ENCODE measurements around the gene TLE6. TPM values are rescaled to one million over a fixed set of nuclear protein-coding genes. Genes with fewer than 3 reads are reported as not detected.
A peak's percentile ranks its signal among the peaks of the same experiment; 100 is the strongest.

TLE6 gene
- total and polyA plus RNA-seq, 2 donors from 2014 or later, result 3.7 to 5.2 TPM

DNA sequence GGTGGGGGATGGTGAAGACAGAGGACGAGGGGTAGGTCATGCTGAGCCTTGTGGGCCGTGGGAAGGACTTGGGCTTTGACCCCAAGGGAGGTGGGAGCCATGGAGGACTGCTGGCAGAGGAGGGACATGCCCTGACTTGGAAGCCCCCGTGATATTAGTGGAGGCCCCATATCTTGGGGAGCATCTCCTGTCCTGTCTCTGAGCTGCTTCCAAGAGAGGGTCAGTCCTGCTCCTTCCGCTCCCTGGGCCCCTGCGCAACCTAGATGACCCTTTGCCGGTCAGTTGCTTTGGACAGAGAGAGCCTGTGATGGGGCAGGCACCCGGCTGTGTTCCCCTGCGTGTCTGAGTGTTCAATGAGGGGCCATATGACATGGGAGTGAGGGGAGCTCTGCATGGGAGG is 5.2 kb downstream of the TLE6 start:
- H3K4me3 ChIP-seq (ENCODE audit: low read length in 3 of 3), result no peak overlapping the region
- FAIRE-seq (no peak), DNase-seq (peak in 2 of 5 donors; percentile 56 to 76)
- peak overlapping the region in 1 of 3 donors; percentile 26 for H3K9ac ChIP-seq (ENCODE audit: low read length in 3 of 3)
- no peaks in the 10 kb centered on the region for H3K27me3 ChIP-seq (ENCODE audit: control insufficient read depth, insufficient read depth, low read length)
- intact Hi-C loops (cut with DNase I), result no loop called here
- peak overlapping the region; percentile 82 to 93 for H3K27ac ChIP-seq (ENCODE audit: low read depth in 2 of 2, low read length in 2 of 2)
- H3K36me3 ChIP-seq (ENCODE audit: control insufficient read depth in 2 of 3, insufficient read depth in 3 of 3, low read length in 3 of 3), result no peaks in the 10 kb centered on the region
- H3K9me3 ChIP-seq (ENCODE audit: control insufficient read depth in 2 of 3, insufficient read depth in 1 of 3, low read length in 3 of 3), result no peaks in the 10 kb centered on the region
- TF ChIP-seq, protein P1, sequence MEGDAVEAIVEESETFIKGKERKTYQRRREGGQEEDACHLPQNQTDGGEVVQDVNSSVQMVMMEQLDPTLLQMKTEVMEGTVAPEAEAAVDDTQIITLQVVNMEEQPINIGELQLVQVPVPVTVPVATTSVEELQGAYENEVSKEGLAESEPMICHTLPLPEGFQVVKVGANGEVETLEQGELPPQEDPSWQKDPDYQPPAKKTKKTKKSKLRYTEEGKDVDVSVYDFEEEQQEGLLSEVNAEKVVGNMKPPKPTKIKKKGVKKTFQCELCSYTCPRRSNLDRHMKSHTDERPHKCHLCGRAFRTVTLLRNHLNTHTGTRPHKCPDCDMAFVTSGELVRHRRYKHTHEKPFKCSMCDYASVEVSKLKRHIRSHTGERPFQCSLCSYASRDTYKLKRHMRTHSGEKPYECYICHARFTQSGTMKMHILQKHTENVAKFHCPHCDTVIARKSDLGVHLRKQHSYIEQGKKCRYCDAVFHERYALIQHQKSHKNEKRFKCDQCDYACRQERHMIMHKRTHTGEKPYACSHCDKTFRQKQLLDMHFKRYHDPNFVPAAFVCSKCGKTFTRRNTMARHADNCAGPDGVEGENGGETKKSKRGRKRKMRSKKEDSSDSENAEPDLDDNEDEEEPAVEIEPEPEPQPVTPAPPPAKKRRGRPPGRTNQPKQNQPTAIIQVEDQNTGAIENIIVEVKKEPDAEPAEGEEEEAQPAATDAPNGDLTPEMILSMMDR (IDR thresholded peaks at IDR 0.05; ENCODE audit: borderline replicate concordance, extremely low read depth, insufficient read depth), result no peak
- H3K4me1 ChIP-seq (ENCODE audit: control insufficient read depth in 2 of 3, insufficient read depth in 2 of 3, low read depth in 1 of 3, low read length in 3 of 3), result peaks cover 0 to 18% (median 12%) of the 10 kb centered on the region in 3 donors

DNA sequence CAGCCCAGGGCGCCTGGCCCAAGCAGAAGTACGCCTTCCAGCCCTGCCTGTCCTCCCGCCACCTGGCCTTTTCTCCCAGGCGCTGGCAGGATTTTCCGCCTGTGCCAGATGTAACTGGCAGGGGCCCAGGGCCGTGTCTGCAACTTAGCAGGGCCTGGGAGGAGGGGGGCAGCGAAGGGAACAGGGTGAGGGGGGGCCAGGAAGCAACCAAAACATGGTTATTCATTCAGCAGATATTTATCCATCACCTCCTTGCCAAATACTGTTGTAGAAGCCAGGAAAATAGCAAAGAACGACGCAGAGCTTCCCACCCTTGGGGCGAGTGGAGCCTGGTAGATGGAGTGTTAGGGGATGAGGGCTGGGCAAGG is 5.6 kb downstream of the TLE6 start:
- Histone ChIP-seq H3K9ac (ENCODE audit: low read length in 3 of 3) (peak overlapping the region in 1 of 3 donors; percentile 15), H3K9me3 (ENCODE audit: control insufficient read depth in 2 of 3, insufficient read depth in 1 of 3, low read length in 3 of 3) (no peaks in the 10 kb centered on the region), H3K27me3 (ENCODE audit: control insufficient read depth, insufficient read depth, low read length) (no peaks in the 10 kb centered on the region), H3K36me3 (ENCODE audit: control insufficient read depth in 2 of 3, insufficient read depth in 3 of 3, low read length in 3 of 3) (no peaks in the 10 kb centered on the region), H3K4me3 (ENCODE audit: low read length in 3 of 3) (no peak overlapping the region), H3K4me1 (ENCODE audit: control insufficient read depth in 2 of 3, insufficient read depth in 2 of 3, low read depth in 1 of 3, low read length in 3 of 3) (peaks cover 0 to 18% (median 12%) of the 10 kb centered on the region in 3 donors), H3K27ac (ENCODE audit: low read depth in 2 of 2, low read length in 2 of 2) (peak overlapping the region; percentile 82 to 93)
- FAIRE-seq, result no peak
- intact Hi-C loops (cut with DNase I), result no loop called here
- peak in 4 of 5 donors; percentile 59 to 96 (median 70) for DNase-seq
- TF ChIP-seq, protein P1 (IDR thresholded peaks at IDR 0.05; ENCODE audit: borderline replicate concordance, extremely low read depth, insufficient read depth), result no peak

DNA sequence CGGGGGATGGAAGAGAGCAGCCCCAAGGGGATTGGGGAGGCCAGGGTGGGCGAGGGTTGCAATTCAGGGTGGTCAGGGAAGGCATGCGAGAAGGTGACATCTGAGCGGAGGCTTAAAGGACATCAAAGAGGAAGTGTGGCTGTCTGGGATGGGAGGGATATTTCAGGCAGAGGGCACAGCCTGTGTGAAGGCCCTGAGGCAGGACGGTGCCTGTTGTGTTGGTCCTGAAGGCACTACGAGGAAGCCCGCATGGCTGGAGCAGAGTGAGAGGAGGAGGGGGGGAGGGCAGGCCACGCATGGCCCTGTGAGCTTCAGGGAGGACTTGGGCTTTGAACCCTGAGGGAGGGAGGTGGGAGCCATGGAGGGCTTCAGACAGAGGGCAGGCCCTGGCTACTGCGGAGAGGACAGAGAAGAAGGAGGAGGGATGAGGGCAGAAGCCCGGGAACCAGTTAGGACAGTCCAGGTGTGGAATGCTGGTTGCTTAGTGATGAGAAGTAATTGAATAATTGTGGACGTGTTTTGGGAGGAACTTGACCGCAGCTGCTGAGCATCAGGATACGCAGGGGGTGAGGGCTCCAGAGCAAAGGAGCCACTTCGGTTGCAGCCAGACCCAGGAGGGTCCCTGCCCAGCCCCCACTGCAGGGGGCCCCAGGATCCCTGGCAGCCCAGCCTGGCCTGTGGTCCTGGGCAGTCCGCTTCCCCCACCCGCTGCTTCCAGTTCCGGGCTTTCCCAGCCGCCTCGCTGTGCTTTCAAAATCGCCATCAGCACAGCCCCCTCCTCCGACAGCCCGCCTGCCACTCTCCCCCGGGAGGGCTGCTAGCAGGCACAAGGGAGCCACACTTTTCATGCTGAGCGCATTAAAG is 6.2 kb downstream of the TLE6 start:
- no peaks in the 10 kb centered on the region for H3K9me3 ChIP-seq (ENCODE audit: control insufficient read depth in 2 of 3, insufficient read depth in 1 of 3, low read length in 3 of 3)
- peak overlapping the region; percentile 82 to 93 for H3K27ac ChIP-seq (ENCODE audit: low read depth in 2 of 2, low read length in 2 of 2)
- no peak for FAIRE-seq
- no peaks in the 10 kb centered on the region for H3K36me3 ChIP-seq (ENCODE audit: control insufficient read depth in 2 of 3, insufficient read depth in 3 of 3, low read length in 3 of 3)
- intact Hi-C loops (cut with DNase I), result no loop called here
- H3K9ac ChIP-seq (ENCODE audit: low read length in 3 of 3), result peak overlapping the region in 2 of 3 donors; percentile 15 to 40
- no peaks in the 10 kb centered on the region for H3K27me3 ChIP-seq (ENCODE audit: control insufficient read depth, insufficient read depth, low read length)
- DNase-seq, result peak; percentile 92 to 93 (median 93)
- peak overlapping the region; percentile 24 to 37 (median 29) for H3K4me3 ChIP-seq (ENCODE audit: low read length in 3 of 3)
- peaks cover 0 to 18% (median 12%) of the 10 kb centered on the region in 3 donors for H3K4me1 ChIP-seq (ENCODE audit: control insufficient read depth in 2 of 3, insufficient read depth in 2 of 3, low read depth in 1 of 3, low read length in 3 of 3)
- TF ChIP-seq, protein P1 (IDR thresholded peaks at IDR 0.05; ENCODE audit: borderline replicate concordance, extremely low read depth, insufficient read depth), result no peak
